GM19328 (cell line): ENCODE data around the gene ELP5.

Experiments
- ATAC-seq: cut with Tn5 transposase; IDR thresholded peaks from one replicate; pipeline ENCODE4 v1.9.1; 2021; ENCODE audit warnings: mild to moderate bottlenecking, moderate library complexity; ENCODE audit not compliant: unreplicated experiment

The ELP5 gene

GRCh38 chr17:7308625-7309433 is 56.8 kb downstream of the ELP5 start:
- ATAC-seq, result no peak
